Measurements from ENCODE around the gene PPOX.

- TF ChIP-seq POLR2A (IDR thresholded peaks at IDR 0.05) = no peak
- no peak for TF ChIP-seq CTCF (IDR thresholded peaks at IDR 0.05)
These were observed 4.2 kb upstream of the PPOX start for GRCh38 chr1:161162052-161162451.
